DMS79 (cell line): ENCODE data around the gene FBXL7.
"Not testable (repeated sequence)": the region's sequence is repeated elsewhere in the genome, so short reads cannot be mapped to it uniquely, and the experiment has no call there.

Experiments used
- DNase-seq: peaks from one replicate; lab custom pipeline; 2025; lab: John Stamatoyannopoulos, UW

The FBXL7 gene

GRCh38 chr5:15821506-15821905 lies 321.5 kb downstream of the FBXL7 start:
- no peak for DNase-seq

- no peak for DNase-seq
Measured at GRCh38 chr5:15823398-15823797, 323.4 kb downstream of the FBXL7 start.

GRCh38 chr5:15827741-15828140 lies 327.8 kb downstream of the FBXL7 start:
- DNase-seq: no peak

GRCh38 chr5:15831408-15831807 lies 331.4 kb downstream of the FBXL7 start:
- no peak for DNase-seq

GRCh38 chr5:15833365-15833764 lies 333.4 kb downstream of the FBXL7 start:
- DNase-seq: no peak

GRCh38 chr5:15834596-15835245 lies 334.7 kb downstream of the FBXL7 start:
- DNase-seq: no peak

GRCh38 chr5:15835514-15835913 lies 335.5 kb downstream of the FBXL7 start:
- no peak for DNase-seq

GRCh38 chr5:15837551-15838289 lies 337.7 kb downstream of the FBXL7 start:
- DNase-seq: no peak

GRCh38 chr5:15844253-15844652 lies 344.3 kb downstream of the FBXL7 start:
- no peak for DNase-seq

GRCh38 chr5:15844871-15845270 lies 344.9 kb downstream of the FBXL7 start:
- no peak for DNase-seq

- no peak for DNase-seq
Measured at GRCh38 chr5:15850536-15850935, 350.6 kb downstream of the FBXL7 start.

GRCh38 chr5:15850939-15851341 lies 351.0 kb downstream of the FBXL7 start:
- DNase-seq: no peak

GRCh38 chr5:15852217-15852616 lies 352.2 kb downstream of the FBXL7 start:
- DNase-seq: no peak

GRCh38 chr5:15852949-15853348 lies 353.0 kb downstream of the FBXL7 start:
- no peak for DNase-seq

GRCh38 chr5:15858326-15858725 lies 358.3 kb downstream of the FBXL7 start:
- DNase-seq: no peak

- DNase-seq: no peak
Measured at GRCh38 chr5:15864536-15865215, 364.7 kb downstream of the FBXL7 start.

- DNase-seq: not testable (repeated sequence)
Measured at GRCh38 chr5:15872259-15872658, 372.3 kb downstream of the FBXL7 start.

- no peak for DNase-seq
Measured at GRCh38 chr5:15877914-15878313, 377.9 kb downstream of the FBXL7 start.

- DNase-seq: no peak
Measured at GRCh38 chr5:15880201-15880600, 380.2 kb downstream of the FBXL7 start.

GRCh38 chr5:15885156-15885555 lies 385.2 kb downstream of the FBXL7 start:
- no peak for DNase-seq

GRCh38 chr5:15886156-15886555 lies 386.2 kb downstream of the FBXL7 start:
- DNase-seq: no peak

GRCh38 chr5:15887093-15887492 lies 387.1 kb downstream of the FBXL7 start:
- DNase-seq: no peak

- DNase-seq: no peak
Measured at GRCh38 chr5:15889001-15889400, 389.0 kb downstream of the FBXL7 start.
